T1000 (cell line): ENCODE data around the gene BAZ2B.

Source experiments
- DNase-seq: peaks from one replicate; lab custom pipeline; 2025; ENCODE audit warnings: mixed read lengths; lab: John Stamatoyannopoulos, UW

Gene BAZ2B

DNA sequence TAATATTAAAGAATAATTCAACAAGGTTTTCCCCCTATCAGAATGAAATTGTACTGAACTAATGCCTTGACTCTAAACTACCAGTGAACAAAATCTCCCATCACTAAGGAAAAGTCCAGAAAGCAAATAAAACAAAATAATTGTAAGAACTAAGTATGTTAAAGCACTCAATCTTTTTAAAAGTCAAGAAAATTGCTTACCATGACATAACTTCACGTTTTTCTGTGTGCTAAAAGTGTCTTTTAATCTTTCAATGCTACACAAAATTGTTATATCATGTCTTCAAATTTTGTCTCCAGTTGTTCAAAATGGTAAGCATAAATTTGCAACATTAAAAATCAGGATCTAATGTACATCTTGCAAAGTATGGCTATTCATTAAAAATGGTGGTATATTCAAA lies 156.1 kb downstream of the BAZ2B start:
- DNase-seq = no peak

DNA sequence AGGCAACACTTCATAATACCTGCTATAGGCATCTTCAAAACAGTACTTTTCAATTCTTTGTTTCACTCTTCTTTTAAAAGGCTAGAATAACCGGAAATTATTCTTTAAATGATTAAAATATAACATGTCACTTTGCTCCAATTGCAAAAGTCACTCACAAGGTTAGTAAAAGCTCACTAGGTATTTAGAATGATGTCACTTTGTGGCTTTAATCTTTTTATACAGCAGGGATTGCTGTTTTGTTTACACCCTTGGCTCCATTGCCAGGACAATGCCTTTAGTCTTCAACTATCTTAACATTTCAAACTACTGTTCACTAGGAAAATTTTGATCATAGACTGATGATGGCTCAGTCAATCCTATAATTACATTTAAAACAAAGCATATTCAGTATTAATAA lies 157.1 kb downstream of the BAZ2B start:
- no peak for DNase-seq

DNA sequence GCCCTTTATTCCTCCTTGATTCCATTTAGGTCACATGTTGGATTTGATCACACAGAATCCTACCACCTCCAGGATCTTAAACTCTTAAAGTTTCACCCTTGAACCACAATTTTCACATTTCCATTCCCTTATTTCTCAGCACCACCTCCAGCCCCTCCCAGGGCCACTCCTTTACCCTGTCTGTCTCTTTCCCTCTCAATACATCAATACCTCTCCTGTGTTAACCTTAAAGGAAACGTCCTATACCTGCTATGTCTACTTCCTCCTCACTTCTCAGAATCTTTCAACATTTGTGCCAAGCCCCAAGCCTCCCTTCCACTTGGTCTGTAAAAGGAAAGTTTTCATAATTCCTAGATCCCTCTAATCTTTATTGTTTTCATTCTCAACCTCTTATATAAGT lies 158.8 kb downstream of the BAZ2B start:
- no peak for DNase-seq

DNA sequence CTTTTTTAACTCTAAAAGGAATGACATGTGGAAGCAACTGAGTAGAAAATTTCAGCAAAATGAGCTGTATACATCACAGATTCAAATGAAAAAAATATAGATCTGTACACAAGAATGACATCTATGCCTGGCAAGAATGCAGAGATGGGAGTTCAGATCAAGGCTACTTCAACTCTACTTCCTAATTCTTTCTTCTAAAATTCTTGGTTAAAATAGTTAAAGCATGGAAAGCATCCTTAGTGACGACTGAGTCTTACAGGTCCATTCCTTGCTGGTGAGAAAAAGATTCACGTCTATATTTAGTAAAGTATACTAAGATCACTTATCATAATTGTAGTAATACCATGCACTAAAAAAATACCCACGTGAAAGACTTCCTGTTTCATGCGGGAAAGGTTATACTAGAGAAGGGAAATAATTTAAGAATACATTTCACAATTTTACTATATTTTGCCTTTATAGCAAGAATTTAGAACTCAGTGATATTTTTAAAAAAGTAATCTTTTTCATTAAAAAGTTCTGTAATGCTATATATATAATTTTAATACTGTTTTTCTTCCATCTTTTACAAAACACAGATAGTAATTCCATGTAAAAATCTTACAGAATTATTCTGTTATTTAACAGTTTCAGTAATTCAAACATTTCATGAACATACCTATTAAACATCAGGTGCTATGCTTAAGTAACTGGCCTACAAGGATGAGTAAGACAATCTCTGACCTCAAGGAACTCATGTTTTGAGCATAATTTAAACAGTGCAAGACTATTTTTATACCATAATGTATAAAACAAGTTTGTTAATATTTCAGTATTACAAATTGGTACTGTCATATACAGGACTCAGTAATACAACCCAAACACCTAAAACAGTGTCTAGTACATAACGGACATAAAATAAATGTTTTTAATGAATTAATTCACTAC lies 159.6 kb downstream of the BAZ2B start:
- DNase-seq = no peak

DNA sequence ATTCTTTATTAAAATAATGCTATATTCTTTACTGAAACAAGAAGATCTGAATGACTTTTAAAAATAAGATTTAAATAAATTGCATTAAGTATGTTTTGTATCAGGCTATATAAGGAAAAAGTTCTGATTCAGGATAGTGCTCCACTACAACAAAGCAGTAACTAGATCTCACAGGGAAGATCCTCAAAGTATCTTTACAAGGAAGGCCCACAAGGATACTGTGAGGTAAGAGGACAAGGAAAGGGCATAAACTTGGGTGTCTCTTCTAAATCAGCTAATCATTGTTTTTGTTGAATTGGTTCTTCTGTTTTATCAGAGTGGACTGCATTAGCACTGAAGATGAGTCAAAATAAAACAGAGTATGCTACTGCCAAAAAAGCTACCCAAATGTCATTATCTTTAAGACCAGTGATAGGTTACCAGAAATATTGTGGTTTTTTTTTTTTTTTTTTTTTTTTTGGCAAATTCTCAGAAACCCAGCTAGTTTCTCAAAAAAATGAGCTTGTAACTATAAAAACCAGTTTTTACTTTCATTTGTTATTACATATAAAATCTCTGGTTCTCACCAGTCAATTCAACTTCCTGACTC lies 160.9 kb downstream of the BAZ2B start:
- no peak for DNase-seq

DNA sequence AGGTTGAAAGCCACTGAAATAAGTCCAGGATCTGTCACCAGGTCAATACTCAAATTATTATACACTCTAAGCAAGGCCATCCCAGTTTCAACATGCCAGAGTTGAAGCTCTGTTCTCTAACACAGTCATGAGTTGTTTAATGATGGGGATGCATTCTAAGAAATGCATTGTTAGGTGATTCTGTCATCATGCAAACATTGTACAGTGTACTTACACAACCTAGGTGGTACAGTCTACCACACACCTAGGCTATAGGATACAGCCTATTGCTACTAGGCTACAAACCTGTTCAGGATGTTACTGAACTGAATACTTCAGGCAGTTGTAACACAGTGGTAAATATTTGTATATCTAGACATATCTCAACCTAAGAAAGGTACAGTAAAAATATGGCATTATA lies 162.2 kb downstream of the BAZ2B start:
- DNase-seq = no peak

DNA sequence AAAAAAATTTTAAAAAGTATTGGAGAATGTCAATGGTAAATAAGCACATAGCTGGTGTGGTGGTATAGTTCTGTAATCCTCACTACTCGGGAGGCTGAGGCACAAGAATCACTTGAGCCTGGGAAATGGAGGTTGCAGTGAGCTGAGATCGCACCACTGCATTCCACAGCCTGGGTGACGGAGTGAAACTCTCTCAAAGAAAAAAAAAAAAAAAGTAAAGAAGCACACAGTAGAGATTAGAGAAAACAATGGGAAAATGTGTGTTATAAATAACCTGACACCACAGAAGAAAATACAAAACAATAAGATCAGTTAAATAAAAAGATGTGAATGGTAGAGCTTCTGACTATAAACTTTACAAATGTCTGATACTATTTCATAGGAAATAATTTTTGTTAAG lies 166.2 kb downstream of the BAZ2B start:
- DNase-seq = no peak

DNA sequence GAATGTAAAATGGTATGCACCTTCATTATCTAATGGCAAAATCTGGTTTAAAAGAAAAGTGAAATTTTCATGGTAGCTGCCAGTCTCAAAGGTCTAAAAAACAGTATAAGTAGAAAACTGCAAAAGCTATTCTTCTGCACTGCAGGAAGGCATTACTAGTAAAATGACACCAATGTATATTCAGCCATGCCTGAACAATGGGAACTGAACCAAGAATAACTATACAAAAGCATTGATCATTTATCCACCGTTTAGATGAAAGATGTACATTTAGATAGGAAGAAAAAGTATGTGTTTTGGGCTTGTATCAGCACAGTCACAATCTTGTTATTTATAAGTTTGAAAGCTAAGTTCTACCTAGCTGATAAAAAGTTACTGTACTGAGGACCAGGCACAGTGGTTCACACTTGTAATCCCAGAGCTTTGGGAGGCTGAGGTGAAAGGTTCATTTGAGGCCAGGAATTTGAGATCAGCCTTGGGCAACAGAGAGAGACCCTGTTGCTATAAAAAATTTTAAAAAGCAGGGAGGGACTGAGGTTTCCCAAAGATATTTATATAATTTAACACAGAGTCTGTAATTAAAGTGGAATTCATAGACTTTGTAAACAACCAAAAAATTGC lies 166.7 kb downstream of the BAZ2B start:
- no peak for DNase-seq

DNA sequence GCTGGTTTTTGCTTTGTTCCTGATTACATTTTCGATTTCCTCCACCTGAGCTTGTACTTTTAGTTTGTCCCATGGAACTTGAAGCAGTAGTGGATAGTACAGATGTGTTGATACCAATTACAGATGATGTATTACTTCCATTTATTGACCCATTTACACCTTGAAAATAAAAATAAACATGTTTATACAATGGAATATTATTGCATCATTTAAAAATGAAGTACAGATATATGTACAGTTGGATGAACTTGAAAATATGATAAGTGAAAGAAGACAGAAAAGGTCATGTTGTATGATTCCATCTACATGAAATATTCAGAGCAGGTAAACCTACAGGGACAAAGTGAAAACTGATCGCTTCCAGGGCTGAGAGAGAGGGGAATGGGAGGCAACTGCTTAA lies 169.5 kb downstream of the BAZ2B start:
- DNase-seq = no peak

DNA sequence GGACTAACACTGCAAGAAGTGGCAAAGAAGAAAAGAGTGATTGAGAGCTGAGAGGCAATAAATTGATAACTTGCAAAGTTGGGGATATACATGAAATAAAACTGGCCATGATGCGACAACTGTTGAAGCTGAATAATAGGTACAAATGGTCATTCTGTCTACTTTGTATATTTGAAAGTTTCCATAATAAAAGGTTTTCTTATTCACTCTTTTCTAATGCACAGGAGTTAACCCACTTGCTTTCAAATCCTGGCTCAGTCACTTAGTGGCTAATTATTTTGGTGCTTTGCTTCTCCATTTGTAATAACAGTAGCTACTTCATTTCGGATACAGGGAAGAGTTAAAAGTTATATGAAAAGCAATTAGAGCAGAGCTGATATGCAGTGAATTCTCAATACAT lies 170.1 kb downstream of the BAZ2B start:
- DNase-seq = no peak

DNA sequence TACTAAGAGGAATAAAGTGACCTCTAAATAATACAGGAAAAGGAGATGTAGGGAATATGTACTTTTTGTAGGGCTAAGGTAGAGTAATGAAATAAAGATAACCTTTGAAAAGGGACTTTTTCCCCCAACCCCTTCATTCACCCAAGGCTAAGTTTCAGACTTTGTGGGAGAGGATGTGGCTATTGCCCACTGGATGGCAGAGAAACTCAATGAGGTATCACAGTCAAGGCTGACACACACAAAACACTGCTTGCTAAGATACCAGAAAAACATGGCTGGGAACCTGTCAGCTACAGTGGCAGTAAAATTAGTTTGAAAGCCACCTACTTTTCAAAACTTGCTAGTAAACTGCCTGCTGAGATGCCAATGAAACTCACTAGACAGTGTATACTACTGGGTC lies 171.0 kb downstream of the BAZ2B start:
- no peak for DNase-seq

DNA sequence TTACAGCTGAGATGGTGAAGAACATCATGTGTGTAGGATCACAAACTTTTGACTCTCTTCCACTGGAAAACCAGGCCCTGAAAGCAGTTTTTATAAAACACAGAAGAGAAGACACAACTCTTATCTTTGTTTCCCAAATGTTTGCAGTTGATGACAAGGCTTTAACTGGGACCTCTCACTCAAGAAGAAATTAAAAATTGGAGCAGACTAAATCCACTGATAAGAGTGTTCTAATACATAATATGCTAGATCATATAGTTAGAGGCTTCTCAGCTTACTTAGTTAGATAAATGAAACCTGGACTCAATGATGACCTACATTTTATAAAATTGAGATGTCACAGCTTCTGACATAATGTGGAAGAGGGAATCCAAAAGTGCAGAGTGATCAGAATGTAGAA lies 171.6 kb downstream of the BAZ2B start:
- DNase-seq = no peak

DNA sequence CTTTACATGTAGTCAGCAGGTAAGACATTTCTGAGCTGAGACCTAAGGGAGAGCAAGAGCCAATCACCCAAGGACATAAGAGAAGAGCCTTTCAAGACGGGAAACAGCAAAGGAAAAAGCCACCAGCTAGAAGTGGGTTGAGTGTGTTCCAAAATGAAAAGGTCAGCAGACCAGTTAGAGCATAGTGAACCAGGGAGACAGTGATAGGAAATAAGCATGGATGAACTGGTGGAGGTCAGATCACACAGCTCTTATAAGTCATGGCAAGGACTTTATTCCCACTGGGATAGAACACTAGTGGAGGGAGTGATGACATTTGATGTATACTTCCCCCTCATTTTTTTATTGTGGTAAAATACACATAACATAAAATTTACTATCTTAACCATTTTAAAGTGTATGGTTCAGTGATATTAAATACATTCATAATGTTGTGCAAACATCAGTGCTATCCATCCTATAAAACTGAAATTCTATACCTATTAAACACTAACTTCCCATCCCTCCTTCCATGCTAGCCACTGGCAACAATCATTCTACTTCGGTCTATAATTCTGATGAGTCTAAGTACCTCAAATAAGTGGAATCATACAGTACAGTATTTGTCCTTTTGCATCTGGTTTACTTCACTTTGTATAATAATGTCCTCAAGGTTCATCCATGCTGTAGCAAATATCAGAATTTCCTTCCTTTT lies 174.0 kb downstream of the BAZ2B start:
- DNase-seq = no peak

DNA sequence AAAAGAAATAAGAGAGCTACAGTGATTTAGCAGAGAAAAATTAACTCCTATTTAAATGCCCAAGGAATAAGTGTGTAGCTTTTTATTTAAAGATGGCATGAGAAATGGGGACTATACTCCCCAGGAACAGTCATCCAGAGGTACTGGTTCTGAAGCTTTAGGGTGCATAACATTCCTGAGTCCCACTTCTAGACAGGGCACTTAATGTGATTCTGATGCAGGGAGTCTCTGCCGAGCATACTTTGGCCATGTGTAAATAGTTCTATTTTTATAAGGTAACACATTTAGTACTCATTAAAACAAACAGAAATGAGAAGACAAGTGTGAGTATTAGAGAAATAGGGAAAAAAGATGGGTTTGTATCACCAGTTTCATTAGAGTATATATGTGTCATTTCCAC lies 175.2 kb downstream of the BAZ2B start:
- DNase-seq = no peak

DNA sequence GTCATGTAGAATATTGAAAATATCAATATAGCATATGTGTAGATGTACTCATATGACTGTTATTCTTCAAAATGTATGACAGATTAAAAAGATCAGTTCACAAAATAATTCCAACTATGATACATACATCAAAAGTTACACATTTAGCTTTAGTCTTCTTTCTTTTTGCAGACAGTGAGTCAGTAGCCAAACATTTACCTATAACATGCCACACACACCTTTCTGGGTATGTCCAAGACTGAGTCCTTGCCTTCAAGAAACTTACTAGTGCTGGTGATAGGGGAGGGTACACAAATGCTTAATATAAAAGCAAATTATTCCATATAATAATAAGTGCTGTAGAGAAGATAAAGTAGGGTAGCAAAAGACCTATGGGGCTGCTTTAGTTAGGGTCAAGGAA lies 176.9 kb downstream of the BAZ2B start:
- no peak for DNase-seq

DNA sequence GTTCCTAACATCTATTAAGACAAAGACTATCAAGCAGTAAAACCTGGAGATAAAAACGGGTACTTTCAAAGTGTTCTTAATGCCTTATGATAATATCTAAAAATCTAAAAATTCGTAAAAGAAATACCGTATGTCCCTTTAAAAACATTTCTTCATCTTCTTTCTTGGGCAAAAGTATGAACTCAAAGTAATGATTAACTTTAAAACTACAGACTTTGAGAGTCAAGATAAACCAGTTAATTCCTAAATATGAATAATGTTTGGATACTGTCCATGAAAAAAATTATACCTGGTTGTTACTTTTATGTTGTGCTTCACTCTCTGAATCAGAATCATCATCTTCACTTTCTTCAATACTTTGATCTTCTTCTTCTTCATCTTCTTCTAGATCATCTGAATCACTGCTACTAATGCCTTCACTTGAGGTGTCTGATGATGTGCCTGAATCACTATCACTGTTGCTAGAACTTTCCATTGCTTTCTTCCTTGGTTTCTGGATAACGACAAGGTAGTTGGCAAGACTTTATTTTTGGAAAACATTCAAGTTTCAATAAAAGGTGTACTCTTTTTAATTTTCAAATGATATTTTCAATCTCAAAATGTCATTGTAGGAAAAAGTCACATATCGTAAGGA lies 177.5 kb downstream of the BAZ2B start:
- DNase-seq = no peak

DNA sequence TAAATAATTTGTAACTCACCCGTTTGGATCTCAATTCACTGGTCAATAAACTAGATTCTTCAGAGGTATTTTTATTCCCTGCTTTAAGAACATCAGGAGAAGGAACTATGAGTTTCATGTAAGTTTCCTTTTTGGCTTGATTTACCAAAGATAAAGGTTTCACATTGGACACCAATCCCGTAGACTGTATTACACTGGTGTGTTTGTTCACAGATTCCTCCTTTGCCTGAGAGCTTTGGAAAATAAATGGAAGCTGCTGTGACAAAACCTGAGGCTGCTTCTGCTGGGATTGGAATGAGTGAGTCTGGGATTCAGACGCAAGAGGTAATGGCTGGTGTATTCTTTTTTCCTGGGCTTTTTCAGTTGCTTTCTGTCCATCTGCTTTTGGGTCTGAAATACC lies 178.1 kb downstream of the BAZ2B start:
- no peak for DNase-seq

DNA sequence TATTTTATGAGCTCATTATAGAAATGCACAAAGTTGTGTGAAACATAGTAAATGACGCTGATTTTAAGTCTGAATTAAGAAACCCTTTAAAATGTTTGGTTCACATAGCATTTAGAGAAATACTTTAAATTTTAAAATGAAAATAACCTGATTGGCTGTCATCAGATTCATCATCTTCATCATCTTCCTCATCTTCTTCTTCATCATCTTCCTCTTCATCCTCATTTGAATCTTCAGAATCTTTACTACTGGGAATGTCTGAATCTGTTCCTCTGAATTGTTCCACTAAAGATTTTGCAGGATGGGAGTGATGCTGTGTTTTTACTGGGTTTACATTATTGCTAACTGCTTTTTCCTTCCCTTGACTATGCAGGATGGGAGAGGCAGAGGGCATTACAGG lies 183.7 kb downstream of the BAZ2B start:
- DNase-seq = no peak

DNA sequence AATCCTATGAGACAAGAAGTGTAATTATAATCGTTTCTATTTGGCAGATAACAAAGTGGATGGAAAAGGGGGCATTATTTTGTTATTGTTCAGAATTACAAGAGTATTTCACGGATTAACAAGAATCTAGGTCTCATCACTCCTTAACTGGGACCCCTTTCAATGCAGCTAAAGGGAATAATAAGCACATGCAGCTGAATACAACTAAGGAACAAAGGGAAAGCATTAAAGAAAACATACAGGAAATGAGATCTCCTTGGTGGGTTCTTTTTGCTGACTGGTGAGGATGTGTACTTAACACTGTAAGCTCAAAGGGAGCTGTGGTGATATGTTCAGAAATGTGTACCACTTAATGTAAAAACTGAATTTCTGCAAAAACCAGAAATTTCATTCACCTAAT lies 189.3 kb downstream of the BAZ2B start:
- DNase-seq = no peak

DNA sequence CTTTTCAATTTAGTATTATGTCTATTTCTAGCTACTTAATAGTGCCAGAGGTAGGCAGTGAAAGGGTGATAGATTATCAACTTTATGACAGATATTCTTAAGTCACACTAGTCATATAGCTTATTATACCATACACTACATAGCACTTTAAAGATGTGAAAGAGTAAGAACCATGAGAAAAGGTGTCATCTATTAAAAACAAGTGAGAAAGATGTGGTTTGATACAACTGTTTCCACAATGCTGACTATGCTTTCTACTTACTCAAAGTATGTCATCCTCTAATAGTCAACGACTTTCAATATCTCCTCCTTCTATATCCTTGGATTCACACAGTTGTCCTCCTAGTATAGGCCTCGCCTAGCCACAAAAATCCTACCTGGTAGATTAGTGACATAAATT lies 196.9 kb downstream of the BAZ2B start:
- no peak for DNase-seq

DNA sequence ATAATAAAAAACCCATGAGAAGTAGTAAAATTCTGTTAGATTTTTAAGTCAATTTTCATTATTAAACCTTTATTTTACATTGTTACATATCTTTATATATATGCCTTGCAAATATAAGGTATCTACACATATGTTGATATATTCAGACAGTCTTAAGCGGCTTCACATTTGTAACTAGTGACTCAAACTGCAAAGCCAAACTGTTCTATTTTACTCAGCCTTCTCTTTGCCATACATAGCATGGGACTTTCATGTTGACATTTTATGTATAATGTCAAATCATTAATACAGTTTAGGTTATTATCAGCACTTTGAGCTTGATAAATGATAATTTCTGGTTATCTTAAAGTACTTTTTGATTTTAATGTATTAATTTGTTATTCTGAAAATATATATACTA lies 204.9 kb downstream of the BAZ2B start:
- DNase-seq = no peak

DNA sequence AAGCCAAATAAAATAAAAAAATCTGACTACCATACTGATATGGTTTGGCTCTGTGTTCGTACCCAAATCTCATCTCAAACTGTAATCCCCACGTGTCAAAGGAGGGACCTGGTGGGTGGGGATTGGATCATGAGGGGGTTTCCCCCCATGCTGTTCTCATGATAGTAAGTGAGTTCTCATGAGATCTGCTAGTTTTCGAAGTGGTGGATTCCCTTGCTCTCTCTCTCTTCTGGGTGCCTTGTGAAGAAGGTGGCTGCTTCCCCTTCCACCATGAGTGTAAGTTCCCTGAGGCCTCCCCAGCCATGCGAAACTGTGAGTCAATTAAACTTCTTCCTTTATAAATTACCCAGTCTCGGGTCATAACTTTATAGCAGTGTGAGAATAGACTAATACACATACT lies 206.1 kb downstream of the BAZ2B start:
- no peak for DNase-seq
